ENCODE measurements around the gene NEBL.

- TF ChIP-seq CTCF (IDR thresholded peaks at IDR 0.05) = no peak
- TF ChIP-seq POLR2A (IDR thresholded peaks at IDR 0.05) = no peak
- TF ChIP-seq POLR2AphosphoS5 (IDR thresholded peaks at IDR 0.05; ENCODE audit: insufficient read depth in 1 of 2, low read depth in 1 of 2) = no peak
These were observed 154.2 kb downstream of the NEBL start for GRCh38 chr10:20742737-20743541.

Measured in vagina (tissue), 2 donors.